SK-N-DZ (cell line): ENCODE results near the gene ANKFN1.
A peak's percentile ranks its signal among the peaks of the same experiment; 100 is the strongest.

ENCODE experiments used
- DNase-seq: peaks from one replicate; pipeline ENCODE4 v3.0.0-alpha.2; 2015; ENCODE audit warnings: low spot score

The ANKFN1 gene

GRCh38 chr17:56177361-56177760, 24.1 kb downstream of the ANKFN1 start:
- DNase-seq: no peak

- DNase-seq: no peak
Measured at GRCh38 chr17:56178203-56178602, 24.9 kb downstream of the ANKFN1 start.

DNA sequence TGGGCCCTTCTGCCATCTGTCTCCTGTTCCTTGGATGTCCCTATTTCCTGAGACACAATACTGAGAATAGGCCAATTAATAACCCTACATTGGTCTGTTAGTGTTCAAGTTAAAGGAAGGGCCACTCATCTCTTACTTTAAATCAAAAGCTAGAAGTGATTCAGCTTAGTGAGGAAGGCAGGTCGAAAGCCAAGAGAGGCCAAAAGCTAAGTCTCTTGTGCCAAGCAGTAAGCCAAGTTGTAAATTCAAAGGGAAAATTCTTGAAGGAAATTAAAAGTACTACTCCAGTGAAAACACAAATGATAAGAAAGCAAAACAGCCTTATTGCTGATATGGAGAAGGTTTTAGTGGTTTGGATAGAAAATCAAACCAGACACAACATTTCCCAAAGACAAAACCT, 28.8 kb downstream of the ANKFN1 start:
- DNase-seq: no peak

GRCh38 chr17:56184650-56185049, 31.4 kb downstream of the ANKFN1 start:
- DNase-seq: no peak

DNA sequence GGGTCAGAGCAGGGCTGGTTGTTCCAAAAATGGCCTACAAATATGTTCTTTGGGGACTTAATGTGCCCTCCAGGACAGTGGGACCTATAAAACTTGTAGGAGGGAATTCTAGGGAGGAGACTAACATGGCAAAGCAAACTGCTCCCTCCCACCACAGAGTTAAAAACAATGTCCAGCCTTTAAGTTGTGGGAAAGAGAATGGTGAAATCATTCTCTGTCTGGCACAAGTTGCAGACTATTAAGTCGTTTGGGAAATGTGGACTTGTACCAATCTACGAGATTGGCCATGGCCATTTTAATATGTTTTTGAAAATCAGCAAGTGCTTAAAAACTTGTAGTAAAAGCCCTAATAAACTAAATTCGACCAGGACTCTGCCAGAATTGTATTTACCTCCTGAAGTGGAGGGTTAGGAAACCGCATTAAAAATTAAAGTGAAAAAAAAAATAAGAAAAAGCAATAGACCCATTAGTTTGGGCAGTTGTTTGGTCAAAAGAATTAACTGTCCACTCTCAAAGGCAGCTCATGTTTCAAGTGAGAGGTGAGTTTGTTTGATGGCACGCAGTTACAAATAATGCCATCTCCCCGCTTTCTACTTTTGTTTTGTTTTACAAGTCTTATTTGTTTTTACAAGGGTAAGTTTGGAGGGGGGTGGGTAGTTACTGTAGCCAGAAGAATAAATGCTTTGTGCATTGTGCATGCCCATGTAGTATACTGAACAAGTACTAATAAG, 32.4 kb downstream of the ANKFN1 start:
- no peak for DNase-seq

- no peak for DNase-seq
Measured at GRCh38 chr17:56186222-56186786, 33.0 kb downstream of the ANKFN1 start.

- peak; percentile 9 for DNase-seq
Measured at GRCh38 chr17:56203430-56203829, 50.2 kb downstream of the ANKFN1 start.

GRCh38 chr17:56206351-56206750, 53.1 kb downstream of the ANKFN1 start:
- no peak for DNase-seq

DNA sequence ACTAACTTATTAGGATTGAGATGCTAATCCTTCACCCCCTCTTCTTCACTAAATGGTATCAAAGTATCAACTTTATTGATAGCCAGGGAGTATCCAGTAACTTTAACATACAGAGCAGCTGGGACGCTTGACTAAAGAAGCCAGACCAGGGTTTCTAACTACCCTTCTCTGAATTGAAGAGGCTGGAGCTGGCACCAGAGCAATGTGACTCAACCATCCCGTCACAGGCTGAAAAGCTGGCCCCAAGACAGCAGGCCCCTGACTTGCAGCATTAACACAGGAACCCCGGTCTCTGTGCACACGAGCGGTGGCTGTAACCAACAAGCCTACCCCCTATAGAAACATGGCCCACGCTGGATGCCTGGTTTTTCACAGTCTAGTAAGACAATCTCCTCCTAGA, 59.8 kb downstream of the ANKFN1 start:
- no peak for DNase-seq

DNA sequence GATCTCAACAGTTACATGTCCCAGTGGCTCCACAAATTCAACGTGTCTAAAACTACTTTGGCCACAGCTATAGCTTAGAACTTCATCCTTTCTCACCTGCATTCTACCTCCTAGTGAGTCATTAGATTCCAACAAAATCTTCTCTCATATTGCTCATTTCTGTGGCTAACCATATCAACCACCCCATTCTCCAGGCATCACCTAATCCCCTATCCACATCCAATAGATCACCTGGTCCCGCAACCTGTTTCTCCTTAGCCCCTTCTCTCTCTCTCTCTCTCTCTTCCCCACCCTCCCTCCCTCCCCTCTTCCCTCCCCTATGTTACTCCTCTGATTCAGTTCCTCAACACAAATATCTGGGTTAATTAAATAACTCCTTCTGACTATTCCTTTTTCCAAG, 64.6 kb downstream of the ANKFN1 start:
- DNase-seq: no peak

GRCh38 chr17:56222255-56222654, 69.0 kb downstream of the ANKFN1 start:
- no peak for DNase-seq

- DNase-seq: no peak
Measured at GRCh38 chr17:56230660-56231059, 77.4 kb downstream of the ANKFN1 start.

- no peak for DNase-seq
Measured at GRCh38 chr17:56231252-56231651, 78.0 kb downstream of the ANKFN1 start.

DNA sequence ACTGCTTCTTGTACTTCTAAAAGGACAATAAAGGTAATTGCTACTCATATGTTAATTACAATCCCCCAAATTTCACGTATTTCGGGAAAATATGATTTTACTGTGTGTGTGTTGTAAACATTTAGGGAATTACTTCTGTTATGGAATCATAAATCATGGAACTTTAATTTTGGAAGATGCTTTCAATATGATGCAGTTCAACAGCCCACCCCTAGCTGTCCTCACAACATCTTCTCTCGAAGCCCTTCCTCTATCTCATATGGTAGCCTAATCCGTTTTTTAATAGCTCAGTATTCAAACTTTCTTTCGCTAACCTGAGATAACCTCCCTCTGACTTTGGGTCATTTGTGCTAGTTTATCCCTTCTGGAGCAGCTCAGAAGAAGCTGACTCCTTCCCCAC, 78.4 kb downstream of the ANKFN1 start:
- DNase-seq: no peak

GRCh38 chr17:56244268-56244890, 91.1 kb downstream of the ANKFN1 start:
- no peak for DNase-seq

GRCh38 chr17:56247816-56248215, 94.5 kb downstream of the ANKFN1 start:
- no peak for DNase-seq

DNA sequence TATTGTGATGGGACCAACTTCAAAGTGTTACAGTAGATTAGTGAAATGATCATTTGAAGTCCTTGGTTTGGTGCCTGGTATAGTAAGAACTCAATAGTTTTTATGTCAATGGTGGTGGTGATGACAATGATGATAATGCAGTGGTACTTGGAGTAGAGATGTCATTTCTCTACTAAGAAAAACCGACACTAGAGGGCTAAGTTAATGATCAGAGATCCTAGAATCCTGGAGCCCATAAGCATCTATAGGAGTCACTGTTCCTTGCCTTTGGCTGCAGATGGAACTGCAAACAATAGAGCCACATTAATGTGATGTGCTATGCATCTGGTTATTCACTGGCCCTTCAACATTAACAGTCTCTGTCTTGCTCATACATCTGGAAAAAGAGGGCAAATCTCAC, 103.8 kb downstream of the ANKFN1 start:
- no peak for DNase-seq

- DNase-seq: no peak
Measured at GRCh38 chr17:56260376-56261002, 107.2 kb downstream of the ANKFN1 start.

GRCh38 chr17:56262803-56263202, 109.5 kb downstream of the ANKFN1 start:
- DNase-seq: no peak

GRCh38 chr17:56269556-56270389, 116.5 kb downstream of the ANKFN1 start:
- no peak for DNase-seq

- no peak for DNase-seq
Measured at GRCh38 chr17:56274491-56274890, 121.2 kb downstream of the ANKFN1 start.

GRCh38 chr17:56284482-56284881, 131.2 kb downstream of the ANKFN1 start:
- no peak for DNase-seq
